Loucy (cell line): ENCODE measurements around the gene TGFBRAP1.

Experiments
- CTCF ChIP-seq: fragments of 200-600 bp; sonication (generic); conservative IDR thresholded peaks from 2 replicates; pipeline ENCODE4 v1.5.1; 2014; ENCODE audit warnings: mild to moderate bottlenecking, antibody characterized with exemption, low read length
- EZH2phosphoT487 ChIP-seq: fragments of 200-600 bp; IDR thresholded peaks from 2 replicates; pipeline ENCODE4 v1.6.1; 2018; ENCODE audit warnings: antibody characterized with exemption, mild to moderate bottlenecking, moderate library complexity, borderline replicate concordance

GRCh38 chr2:105357122-105357521 lies 27.6 kb upstream of the TGFBRAP1 start:
- TF ChIP-seq CTCF = no peak
- no peak for TF ChIP-seq EZH2phosphoT487
